GM18873 (cell line): ENCODE measurements around the gene ZNF318.
"Not testable (repeated sequence)": the region's sequence is repeated elsewhere in the genome, so short reads cannot be mapped to it uniquely, and the experiment has no call there.

ENCODE experiments used
- ATAC-seq: cut with Tn5 transposase; IDR thresholded peaks from one replicate; pipeline ENCODE4 v1.9.1; 2021; ENCODE audit warnings: mild to moderate bottlenecking, moderate library complexity, moderate number of reproducible peaks; ENCODE audit not compliant: unreplicated experiment, low FRiP score

Gene ZNF318

GRCh38 chr6:43347021-43347420 is 22.4 kb downstream of the ZNF318 start:
- ATAC-seq = no peak

- ATAC-seq = not testable (repeated sequence)
These were observed 23.2 kb downstream of the ZNF318 start for GRCh38 chr6:43346243-43346642.

- peak; percentile 64 for ATAC-seq
These were observed 30.3 kb downstream of the ZNF318 start for GRCh38 chr6:43339168-43339567.

- no peak for ATAC-seq
These were observed 31.2 kb downstream of the ZNF318 start for GRCh38 chr6:43338243-43338642.

GRCh38 chr6:43336382-43336781 is 33.1 kb downstream of the ZNF318 start:
- ATAC-seq = no peak

- no peak for ATAC-seq
These were observed 34.0 kb downstream of the ZNF318 start for GRCh38 chr6:43335469-43335868.

- ATAC-seq = no peak
These were observed 34.9 kb downstream of the ZNF318 start for GRCh38 chr6:43334466-43335095.

GRCh38 chr6:43331891-43332290 is 37.6 kb downstream of the ZNF318 start:
- no peak for ATAC-seq

- ATAC-seq = no peak
These were observed 38.0 kb downstream of the ZNF318 start for GRCh38 chr6:43331470-43331869.

GRCh38 chr6:43328528-43328927 is 40.9 kb downstream of the ZNF318 start:
- ATAC-seq = no peak

- no peak for ATAC-seq
These were observed 43.6 kb downstream of the ZNF318 start for GRCh38 chr6:43325876-43326275.

GRCh38 chr6:43318011-43318410 is 51.4 kb downstream of the ZNF318 start:
- no peak for ATAC-seq

- no peak for ATAC-seq
These were observed 55.6 kb downstream of the ZNF318 start for GRCh38 chr6:43313813-43314212.

- ATAC-seq = no peak
These were observed 57.8 kb downstream of the ZNF318 start for GRCh38 chr6:43311666-43312065.

- ATAC-seq = no peak
These were observed 58.8 kb downstream of the ZNF318 start for GRCh38 chr6:43310624-43311023.

- no peak for ATAC-seq
These were observed 59.3 kb downstream of the ZNF318 start for GRCh38 chr6:43310134-43310533.

GRCh38 chr6:43308990-43309477 is 60.4 kb downstream of the ZNF318 start:
- ATAC-seq = no peak

- ATAC-seq = no peak
These were observed 61.1 kb downstream of the ZNF318 start, which contains the start of gene CRIP3 for GRCh38 chr6:43308101-43308989. Gene CRIP3, minus strand, starts transcription at chr6:43308826. Its CDS starts 34 bp downstream, at chr6:43308792.

GRCh38 chr6:43307451-43308100 is 61.9 kb downstream of the ZNF318 start:
- ATAC-seq = no peak

- ATAC-seq = no peak
These were observed 63.4 kb downstream of the ZNF318 start for GRCh38 chr6:43306086-43306485.

- no peak for ATAC-seq
These were observed 64.6 kb downstream of the ZNF318 start for GRCh38 chr6:43304882-43305281.
